WTC11 (cell line): Measurements from ENCODE around the gene NOX5. TPM values are rescaled to one million over a fixed set of nuclear protein-coding genes. Genes with fewer than 3 reads are reported as not detected.

Experiments
- ATAC-seq: fragments of 200-7000 bp; cut with Tn5 transposase; 2 replicates; pipeline ENCODE4 v1.10.0; 2021; ENCODE audit warnings: mild to moderate bottlenecking, moderate library complexity
- CTCF ChIA-PET: fragments of 300-600 bp; sonication (Branson Sonifier 250); formaldehyde crosslinking; loops from one replicate; lab custom pipeline; 2021; ENCODE audit warnings: antibody characterized with exemption; lab: Charles Lee
- POLR2A ChIA-PET: fragments of 350-600 bp; sonication (Branson Sonifier 250); formaldehyde crosslinking; loops from one replicate; lab custom pipeline; 2021; ENCODE audit warnings: antibody characterized with exemption; lab: Charles Lee
- DNase-seq: peaks from one replicate; pipeline ENCODE4 v3.0.0; 2021; ENCODE audit warnings: low spot score
- H3K27ac Mint-ChIP-seq: 2 replicates; pipeline ENCODE4 v1.8.0; 2021; ENCODE audit warnings: mixed read lengths
- H3K27me3 Mint-ChIP-seq: 2 replicates; pipeline ENCODE4 v1.8.0; 2021; ENCODE audit warnings: low read depth, mild to moderate bottlenecking, moderate library complexity, mixed read lengths
- H3K36me3 Mint-ChIP-seq: 2 replicates; pipeline ENCODE4 v1.8.0; 2021; ENCODE audit warnings: mixed read lengths
- H3K4me1 Mint-ChIP-seq: 2 replicates; pipeline ENCODE4 v1.8.0; 2022; ENCODE audit warnings: mixed read lengths
- H3K4me3 Mint-ChIP-seq: 2 replicates; pipeline ENCODE4 v1.8.0; 2021; ENCODE audit warnings: mild to moderate bottlenecking, moderate library complexity, mixed read lengths
- H3K9me3 Mint-ChIP-seq: 2 replicates; pipeline ENCODE4 v1.8.0; 2021; ENCODE audit warnings: mixed read lengths
- ELF4 ChIP-seq: sonication (generic); formaldehyde crosslinking; IDR thresholded peaks from 2 replicates; pipeline ENCODE4 v1.8.1; 2022; ENCODE audit warnings: low read depth, mild to moderate bottlenecking, moderate library complexity, missing genetic modification reagents
- FOXJ3 ChIP-seq: sonication (generic); formaldehyde crosslinking; IDR thresholded peaks from 2 replicates; pipeline ENCODE4 v1.9.0; 2021; ENCODE audit warnings: missing genetic modification reagents, mild to moderate bottlenecking, borderline replicate concordance
- FOXK1 ChIP-seq: sonication (generic); formaldehyde crosslinking; IDR thresholded peaks from 2 replicates; pipeline ENCODE4 v1.8.0; 2022; ENCODE audit warnings: mild to moderate bottlenecking, moderate library complexity, missing genetic modification reagents
- FOXP1 ChIP-seq: sonication (generic); formaldehyde crosslinking; IDR thresholded peaks from 2 replicates; pipeline ENCODE4 v1.8.0; 2022; ENCODE audit warnings: missing genetic modification reagents, mild to moderate bottlenecking, moderate library complexity, borderline replicate concordance
- GRHL2 ChIP-seq: fragments of 250-450 bp; sonication (Bioruptor Pico); IDR thresholded peaks from 2 replicates; pipeline ENCODE4 v1.8.0; 2022; ENCODE audit warnings: mild to moderate bottlenecking, moderate library complexity; ENCODE audit not compliant: insufficient replicate concordance, severe bottlenecking
- HMGA2 ChIP-seq: fragments of 250-450 bp; sonication (Bioruptor Pico); IDR thresholded peaks from 2 replicates; pipeline ENCODE4 v1.4.0; 2021; ENCODE audit warnings: mild to moderate bottlenecking, moderate library complexity
- MXD4 ChIP-seq: fragments of 250-450 bp; sonication (Bioruptor Pico); IDR thresholded peaks from 2 replicates; pipeline ENCODE4 v1.8.0; 2021; ENCODE audit warnings: mild to moderate bottlenecking, moderate library complexity, borderline replicate concordance
- MYBL2 ChIP-seq: sonication (generic); formaldehyde crosslinking; IDR thresholded peaks from 2 replicates; pipeline ENCODE4 v1.8.1; 2023; ENCODE audit warnings: mild to moderate bottlenecking, moderate library complexity, missing genetic modification reagents
- TCF7 ChIP-seq: sonication (generic); formaldehyde crosslinking; IDR thresholded peaks from 2 replicates; pipeline ENCODE4 v1.8.0; 2022; ENCODE audit warnings: mild to moderate bottlenecking, low read depth, missing genetic modification reagents, moderate library complexity
- ZBTB21 ChIP-seq: sonication (generic); formaldehyde crosslinking; IDR thresholded peaks from 2 replicates; pipeline ENCODE4 v1.8.1; 2023; ENCODE audit warnings: mild to moderate bottlenecking, missing genetic modification reagents, borderline replicate concordance
- ZNF232 ChIP-seq: sonication (generic); formaldehyde crosslinking; IDR thresholded peaks from 2 replicates; pipeline ENCODE4 v1.8.0; 2022; ENCODE audit warnings: mild to moderate bottlenecking, missing genetic modification reagents
- ZNF396 ChIP-seq: fragments of 250-450 bp; sonication (Bioruptor Pico); IDR thresholded peaks from 2 replicates; pipeline ENCODE4 v1.8.0; 2021; ENCODE audit warnings: mild to moderate bottlenecking, moderate library complexity, borderline replicate concordance
- total RNA-seq: library from RNA; stranded (reverse); gene quantifications from 3 replicates; pipeline ENCODE4 v1.2.3, GENCODE V29; 2021
- TF ChIP-seq, protein P1 (sequence below): sonication (generic); formaldehyde crosslinking; IDR thresholded peaks from 2 replicates; pipeline ENCODE4 v1.8.1; 2022; ENCODE audit warnings: low read depth, missing genetic modification reagents, borderline replicate concordance
- TF ChIP-seq, protein P2 (sequence below): fragments of 250-450 bp; sonication (Bioruptor Pico); IDR thresholded peaks from 2 replicates; pipeline ENCODE4 v1.9.0; 2021; ENCODE audit warnings: mild to moderate bottlenecking
- TF ChIP-seq, protein P3 (sequence below): fragments of 200-600 bp; IDR thresholded peaks from 2 replicates; pipeline ENCODE4 v1.8.0; 2022; ENCODE audit warnings: antibody characterized with exemption
- TF ChIP-seq, protein P4 (sequence below): fragments of 250-450 bp; sonication (Bioruptor Pico); IDR thresholded peaks from 2 replicates; pipeline ENCODE4 v1.8.0; 2021; ENCODE audit warnings: mild to moderate bottlenecking
- TF ChIP-seq, protein P5 (sequence below): sonication (generic); formaldehyde crosslinking; IDR thresholded peaks from 2 replicates; pipeline ENCODE4 v1.8.1; 2022; ENCODE audit warnings: mild to moderate bottlenecking, moderate library complexity, missing genetic modification reagents
- TF ChIP-seq, protein P6 (sequence below): fragments of 250-450 bp; sonication (Bioruptor Pico); IDR thresholded peaks from 2 replicates; pipeline ENCODE4 v1.9.0; 2021; ENCODE audit warnings: moderate library complexity, mild to moderate bottlenecking, inconsistent platforms, borderline replicate concordance
- TF ChIP-seq, protein P7 (sequence below): sonication (generic); formaldehyde crosslinking; IDR thresholded peaks from 2 replicates; pipeline ENCODE4 v1.8.0; 2022; ENCODE audit warnings: mild to moderate bottlenecking, missing genetic modification reagents
- TF ChIP-seq, protein P8 (sequence below): sonication (generic); formaldehyde crosslinking; IDR thresholded peaks from 2 replicates; pipeline ENCODE4 v1.8.1; 2023; ENCODE audit warnings: mild to moderate bottlenecking, missing genetic modification reagents, borderline replicate concordance

NOX5 gene
- total RNA-seq, 1 experiment from 2014 or later = not detected

DNA sequence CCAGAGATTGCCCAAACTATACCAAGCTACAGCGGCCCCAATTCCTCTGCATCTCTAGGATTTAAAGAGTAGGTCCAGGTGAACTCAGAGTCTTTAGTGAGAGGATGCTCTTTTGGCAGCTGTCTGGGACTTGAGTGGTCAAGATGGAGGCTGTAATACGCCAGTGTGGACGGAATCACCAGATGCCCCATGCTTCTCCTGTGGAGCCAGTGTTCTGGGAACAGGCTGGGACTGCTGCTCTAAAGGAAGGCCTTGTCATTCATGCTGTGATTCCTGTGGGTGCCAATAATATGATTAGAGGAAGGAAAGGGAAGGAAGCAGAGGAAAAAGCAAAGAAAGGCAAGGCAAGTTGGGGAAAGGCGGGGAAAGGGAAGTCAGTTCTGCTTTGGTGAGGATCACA is 17.4 kb upstream of the NOX5 start:
- Mint-ChIP-seq H3K27ac (no peak overlapping the region), H3K36me3 (no peaks in the 10 kb centered on the region), H3K9me3 (peaks cover 5% of the 10 kb centered on the region), H3K4me1 (peaks cover 46% of the 10 kb centered on the region), H3K4me3 (no peak overlapping the region), H3K27me3 (no peaks in the 10 kb centered on the region)
- ChIA-PET POLR2A (no interaction called here), CTCF (interaction anchor here (2.7 kb wide), 1 partner anchor 34 kb away, joined by 14 read pairs; no protein-coding TSS in a partner anchor)
- no peak for ATAC-seq
- TF ChIP-seq, protein P1, sequence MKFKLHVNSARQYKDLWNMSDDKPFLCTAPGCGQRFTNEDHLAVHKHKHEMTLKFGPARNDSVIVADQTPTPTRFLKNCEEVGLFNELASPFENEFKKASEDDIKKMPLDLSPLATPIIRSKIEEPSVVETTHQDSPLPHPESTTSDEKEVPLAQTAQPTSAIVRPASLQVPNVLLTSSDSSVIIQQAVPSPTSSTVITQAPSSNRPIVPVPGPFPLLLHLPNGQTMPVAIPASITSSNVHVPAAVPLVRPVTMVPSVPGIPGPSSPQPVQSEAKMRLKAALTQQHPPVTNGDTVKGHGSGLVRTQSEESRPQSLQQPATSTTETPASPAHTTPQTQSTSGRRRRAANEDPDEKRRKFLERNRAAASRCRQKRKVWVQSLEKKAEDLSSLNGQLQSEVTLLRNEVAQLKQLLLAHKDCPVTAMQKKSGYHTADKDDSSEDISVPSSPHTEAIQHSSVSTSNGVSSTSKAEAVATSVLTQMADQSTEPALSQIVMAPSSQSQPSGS (CRISPR knock-in tag) = no peak
- TF ChIP-seq, protein P2, sequence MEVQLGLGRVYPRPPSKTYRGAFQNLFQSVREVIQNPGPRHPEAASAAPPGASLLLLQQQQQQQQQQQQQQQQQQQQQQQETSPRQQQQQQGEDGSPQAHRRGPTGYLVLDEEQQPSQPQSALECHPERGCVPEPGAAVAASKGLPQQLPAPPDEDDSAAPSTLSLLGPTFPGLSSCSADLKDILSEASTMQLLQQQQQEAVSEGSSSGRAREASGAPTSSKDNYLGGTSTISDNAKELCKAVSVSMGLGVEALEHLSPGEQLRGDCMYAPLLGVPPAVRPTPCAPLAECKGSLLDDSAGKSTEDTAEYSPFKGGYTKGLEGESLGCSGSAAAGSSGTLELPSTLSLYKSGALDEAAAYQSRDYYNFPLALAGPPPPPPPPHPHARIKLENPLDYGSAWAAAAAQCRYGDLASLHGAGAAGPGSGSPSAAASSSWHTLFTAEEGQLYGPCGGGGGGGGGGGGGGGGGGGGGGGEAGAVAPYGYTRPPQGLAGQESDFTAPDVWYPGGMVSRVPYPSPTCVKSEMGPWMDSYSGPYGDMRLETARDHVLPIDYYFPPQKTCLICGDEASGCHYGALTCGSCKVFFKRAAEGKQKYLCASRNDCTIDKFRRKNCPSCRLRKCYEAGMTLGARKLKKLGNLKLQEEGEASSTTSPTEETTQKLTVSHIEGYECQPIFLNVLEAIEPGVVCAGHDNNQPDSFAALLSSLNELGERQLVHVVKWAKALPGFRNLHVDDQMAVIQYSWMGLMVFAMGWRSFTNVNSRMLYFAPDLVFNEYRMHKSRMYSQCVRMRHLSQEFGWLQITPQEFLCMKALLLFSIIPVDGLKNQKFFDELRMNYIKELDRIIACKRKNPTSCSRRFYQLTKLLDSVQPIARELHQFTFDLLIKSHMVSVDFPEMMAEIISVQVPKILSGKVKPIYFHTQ (CRISPR knock-in tag) = no peak
- TF ChIP-seq, protein P3, sequence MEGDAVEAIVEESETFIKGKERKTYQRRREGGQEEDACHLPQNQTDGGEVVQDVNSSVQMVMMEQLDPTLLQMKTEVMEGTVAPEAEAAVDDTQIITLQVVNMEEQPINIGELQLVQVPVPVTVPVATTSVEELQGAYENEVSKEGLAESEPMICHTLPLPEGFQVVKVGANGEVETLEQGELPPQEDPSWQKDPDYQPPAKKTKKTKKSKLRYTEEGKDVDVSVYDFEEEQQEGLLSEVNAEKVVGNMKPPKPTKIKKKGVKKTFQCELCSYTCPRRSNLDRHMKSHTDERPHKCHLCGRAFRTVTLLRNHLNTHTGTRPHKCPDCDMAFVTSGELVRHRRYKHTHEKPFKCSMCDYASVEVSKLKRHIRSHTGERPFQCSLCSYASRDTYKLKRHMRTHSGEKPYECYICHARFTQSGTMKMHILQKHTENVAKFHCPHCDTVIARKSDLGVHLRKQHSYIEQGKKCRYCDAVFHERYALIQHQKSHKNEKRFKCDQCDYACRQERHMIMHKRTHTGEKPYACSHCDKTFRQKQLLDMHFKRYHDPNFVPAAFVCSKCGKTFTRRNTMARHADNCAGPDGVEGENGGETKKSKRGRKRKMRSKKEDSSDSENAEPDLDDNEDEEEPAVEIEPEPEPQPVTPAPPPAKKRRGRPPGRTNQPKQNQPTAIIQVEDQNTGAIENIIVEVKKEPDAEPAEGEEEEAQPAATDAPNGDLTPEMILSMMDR = no peak
- TF ChIP-seq, protein P4, sequence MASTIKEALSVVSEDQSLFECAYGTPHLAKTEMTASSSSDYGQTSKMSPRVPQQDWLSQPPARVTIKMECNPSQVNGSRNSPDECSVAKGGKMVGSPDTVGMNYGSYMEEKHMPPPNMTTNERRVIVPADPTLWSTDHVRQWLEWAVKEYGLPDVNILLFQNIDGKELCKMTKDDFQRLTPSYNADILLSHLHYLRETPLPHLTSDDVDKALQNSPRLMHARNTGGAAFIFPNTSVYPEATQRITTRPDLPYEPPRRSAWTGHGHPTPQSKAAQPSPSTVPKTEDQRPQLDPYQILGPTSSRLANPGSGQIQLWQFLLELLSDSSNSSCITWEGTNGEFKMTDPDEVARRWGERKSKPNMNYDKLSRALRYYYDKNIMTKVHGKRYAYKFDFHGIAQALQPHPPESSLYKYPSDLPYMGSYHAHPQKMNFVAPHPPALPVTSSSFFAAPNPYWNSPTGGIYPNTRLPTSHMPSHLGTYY (CRISPR knock-in tag) = no peak
- TF ChIP-seq FOXP1 (CRISPR knock-in tag) (no peak), TCF7 (no peak), MXD4 (CRISPR knock-in tag) (no peak), ZBTB21 (CRISPR knock-in tag) (no peak), FOXK1 (no peak), GRHL2 (CRISPR knock-in tag) (no peak), HMGA2 (CRISPR knock-in tag) (no peak), ELF4 (CRISPR knock-in tag) (no peak), ZNF232 (CRISPR knock-in tag) (no peak), ZNF396 (CRISPR knock-in tag) (no peak), MYBL2 (CRISPR knock-in tag) (no peak), FOXJ3 (CRISPR knock-in tag) (no peak)
- TF ChIP-seq, protein P5, sequence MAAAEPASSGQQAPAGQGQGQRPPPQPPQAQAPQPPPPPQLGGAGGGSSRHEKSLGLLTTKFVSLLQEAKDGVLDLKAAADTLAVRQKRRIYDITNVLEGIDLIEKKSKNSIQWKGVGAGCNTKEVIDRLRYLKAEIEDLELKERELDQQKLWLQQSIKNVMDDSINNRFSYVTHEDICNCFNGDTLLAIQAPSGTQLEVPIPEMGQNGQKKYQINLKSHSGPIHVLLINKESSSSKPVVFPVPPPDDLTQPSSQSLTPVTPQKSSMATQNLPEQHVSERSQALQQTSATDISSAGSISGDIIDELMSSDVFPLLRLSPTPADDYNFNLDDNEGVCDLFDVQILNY (CRISPR knock-in tag) = no peak
- TF ChIP-seq, protein P6, sequence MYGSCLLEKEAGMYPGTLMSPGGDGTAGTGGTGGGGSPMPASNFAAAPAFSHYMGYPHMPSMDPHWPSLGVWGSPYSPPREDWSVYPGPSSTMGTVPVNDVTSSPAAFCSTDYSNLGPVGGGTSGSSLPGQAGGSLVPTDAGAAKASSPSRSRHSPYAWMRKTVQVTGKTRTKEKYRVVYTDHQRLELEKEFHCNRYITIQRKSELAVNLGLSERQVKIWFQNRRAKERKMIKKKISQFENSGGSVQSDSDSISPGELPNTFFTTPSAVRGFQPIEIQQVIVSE = no peak
- TF ChIP-seq, protein P7, sequence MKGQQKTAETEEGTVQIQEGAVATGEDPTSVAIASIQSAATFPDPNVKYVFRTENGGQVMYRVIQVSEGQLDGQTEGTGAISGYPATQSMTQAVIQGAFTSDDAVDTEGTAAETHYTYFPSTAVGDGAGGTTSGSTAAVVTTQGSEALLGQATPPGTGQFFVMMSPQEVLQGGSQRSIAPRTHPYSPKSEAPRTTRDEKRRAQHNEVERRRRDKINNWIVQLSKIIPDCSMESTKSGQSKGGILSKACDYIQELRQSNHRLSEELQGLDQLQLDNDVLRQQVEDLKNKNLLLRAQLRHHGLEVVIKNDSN = no peak
- TF ChIP-seq, protein P8, sequence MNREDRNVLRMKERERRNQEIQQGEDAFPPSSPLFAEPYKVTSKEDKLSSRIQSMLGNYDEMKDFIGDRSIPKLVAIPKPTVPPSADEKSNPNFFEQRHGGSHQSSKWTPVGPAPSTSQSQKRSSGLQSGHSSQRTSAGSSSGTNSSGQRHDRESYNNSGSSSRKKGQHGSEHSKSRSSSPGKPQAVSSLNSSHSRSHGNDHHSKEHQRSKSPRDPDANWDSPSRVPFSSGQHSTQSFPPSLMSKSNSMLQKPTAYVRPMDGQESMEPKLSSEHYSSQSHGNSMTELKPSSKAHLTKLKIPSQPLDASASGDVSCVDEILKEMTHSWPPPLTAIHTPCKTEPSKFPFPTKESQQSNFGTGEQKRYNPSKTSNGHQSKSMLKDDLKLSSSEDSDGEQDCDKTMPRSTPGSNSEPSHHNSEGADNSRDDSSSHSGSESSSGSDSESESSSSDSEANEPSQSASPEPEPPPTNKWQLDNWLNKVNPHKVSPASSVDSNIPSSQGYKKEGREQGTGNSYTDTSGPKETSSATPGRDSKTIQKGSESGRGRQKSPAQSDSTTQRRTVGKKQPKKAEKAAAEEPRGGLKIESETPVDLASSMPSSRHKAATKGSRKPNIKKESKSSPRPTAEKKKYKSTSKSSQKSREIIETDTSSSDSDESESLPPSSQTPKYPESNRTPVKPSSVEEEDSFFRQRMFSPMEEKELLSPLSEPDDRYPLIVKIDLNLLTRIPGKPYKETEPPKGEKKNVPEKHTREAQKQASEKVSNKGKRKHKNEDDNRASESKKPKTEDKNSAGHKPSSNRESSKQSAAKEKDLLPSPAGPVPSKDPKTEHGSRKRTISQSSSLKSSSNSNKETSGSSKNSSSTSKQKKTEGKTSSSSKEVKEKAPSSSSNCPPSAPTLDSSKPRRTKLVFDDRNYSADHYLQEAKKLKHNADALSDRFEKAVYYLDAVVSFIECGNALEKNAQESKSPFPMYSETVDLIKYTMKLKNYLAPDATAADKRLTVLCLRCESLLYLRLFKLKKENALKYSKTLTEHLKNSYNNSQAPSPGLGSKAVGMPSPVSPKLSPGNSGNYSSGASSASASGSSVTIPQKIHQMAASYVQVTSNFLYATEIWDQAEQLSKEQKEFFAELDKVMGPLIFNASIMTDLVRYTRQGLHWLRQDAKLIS (CRISPR knock-in tag) = no peak
- no peak for DNase-seq
